ENCODE results near the gene NHSL2.

The NHSL2 gene

GRCh38 chrX:71992711-71993110, 82.1 kb downstream of the NHSL2 start:
- DNase-seq, result no peak

GRCh38 chrX:71993371-71993770, 82.7 kb downstream of the NHSL2 start:
- DNase-seq, result no peak

- DNase-seq, result no peak
Observed at GRCh38 chrX:71994601-71995000, 84.0 kb downstream of the NHSL2 start.

GRCh38 chrX:71995122-71995521, 84.5 kb downstream of the NHSL2 start:
- no peak for DNase-seq

GRCh38 chrX:71996136-71996535, 85.5 kb downstream of the NHSL2 start:
- no peak for DNase-seq

GRCh38 chrX:71996826-71997225, 86.2 kb downstream of the NHSL2 start:
- no peak for DNase-seq

- no peak for DNase-seq
Observed at GRCh38 chrX:71997320-71997719, 86.7 kb downstream of the NHSL2 start.

- DNase-seq, result peak; percentile 7 to 53
Observed at GRCh38 chrX:71998836-71999509, 88.3 kb downstream of the NHSL2 start.

GRCh38 chrX:71999535-71999934, 88.9 kb downstream of the NHSL2 start:
- DNase-seq, result no peak

- no peak for DNase-seq
Observed at GRCh38 chrX:72001471-72001870, 90.8 kb downstream of the NHSL2 start.

- no peak for DNase-seq
Observed at GRCh38 chrX:72001906-72002305, 91.3 kb downstream of the NHSL2 start.

GRCh38 chrX:72002875-72003274, 92.2 kb downstream of the NHSL2 start:
- no peak for DNase-seq

GRCh38 chrX:72003811-72004750, 93.4 kb downstream of the NHSL2 start:
- peak; percentile 42 to 76 for DNase-seq

- DNase-seq, result no peak
Observed at GRCh38 chrX:72005046-72005445, 94.4 kb downstream of the NHSL2 start.

- DNase-seq, result no peak
Observed at GRCh38 chrX:72006461-72006860, 95.8 kb downstream of the NHSL2 start.

- DNase-seq, result no peak
Observed at GRCh38 chrX:72009731-72010130, 99.1 kb downstream of the NHSL2 start.

GRCh38 chrX:72011734-72012133, 101.1 kb downstream of the NHSL2 start:
- no peak for DNase-seq

GRCh38 chrX:72015383-72015782, 104.7 kb downstream of the NHSL2 start:
- no peak for DNase-seq

- DNase-seq, result no peak
Observed at GRCh38 chrX:72016881-72017783, 106.5 kb downstream of the NHSL2 start.

- DNase-seq, result peak; percentile 54 to 85
Observed at GRCh38 chrX:72018277-72019112, 107.8 kb downstream of the NHSL2 start.

- DNase-seq, result peak; percentile 17 to 63
Observed at GRCh38 chrX:72019487-72019886, 108.8 kb downstream of the NHSL2 start.

- DNase-seq, result no peak
Observed at GRCh38 chrX:72020204-72020603, 109.6 kb downstream of the NHSL2 start.

All from NCI-H524 (cell line).